Activated B cell treated with CpG ODN at 0.5 μM for 24 hours (primary cell): ENCODE measurements around the gene RSPH1. TPM values are rescaled to one million over a fixed set of nuclear protein-coding genes. Genes with fewer than 3 reads are reported as not detected.

Experiments
- ATAC-seq: fragments of 200-7000 bp; cut with Tn5 transposase; one replicate; pipeline ENCODE4 v1.10.0; 2021; ENCODE audit warnings: low read depth, mild to moderate bottlenecking, moderate library complexity
- CTCF ChIA-PET: fragments of 350-600 bp; sonication (Branson Sonifier 250); formaldehyde crosslinking; loops from one replicate; lab custom pipeline; 2021; ENCODE audit warnings: antibody characterized with exemption; lab: Charles Lee
- POLR2A ChIA-PET: fragments of 350-600 bp; sonication (Branson Sonifier 250); formaldehyde crosslinking; loops from one replicate; lab custom pipeline; 2021; ENCODE audit warnings: antibody characterized with exemption; lab: Charles Lee
- DNase-seq: peaks from one replicate; pipeline ENCODE4 v3.0.0; 2022
- H3K27ac Mint-ChIP-seq: one replicate; pipeline ENCODE4 v1.8.0; 2020; ENCODE audit warnings: mixed read lengths
- H3K27me3 Mint-ChIP-seq: one replicate; pipeline ENCODE4 v1.8.0; 2021; ENCODE audit warnings: mixed read lengths
- H3K36me3 Mint-ChIP-seq: one replicate; pipeline ENCODE4 v1.8.0; 2021; ENCODE audit warnings: low read depth, mixed read lengths
- H3K4me1 Mint-ChIP-seq: one replicate; pipeline ENCODE4 v1.8.0; 2021; ENCODE audit warnings: mixed read lengths
- H3K4me3 Mint-ChIP-seq: one replicate; pipeline ENCODE4 v1.8.0; 2020; ENCODE audit warnings: mild to moderate bottlenecking, mixed read lengths
- H3K9me3 Mint-ChIP-seq: one replicate; pipeline ENCODE4 v1.8.0; 2020; ENCODE audit warnings: mixed read lengths
- intact Hi-C: fragments of 100-400 bp; cut with micrococcal nuclease; formaldehyde crosslinking; loops from one replicate; pipeline ENCODE4 v1.15.1; 2024
- total RNA-seq: library from RNA; stranded (reverse); gene quantifications from 2 replicates; pipeline ENCODE4 v1.2.3, GENCODE V29; 2022
- TF ChIP-seq, protein P1 (sequence below): fragments of 200-600 bp; IDR thresholded peaks from one replicate; pipeline ENCODE4 v1.8.0; 2022; ENCODE audit warnings: antibody characterized with exemption, mild to moderate bottlenecking

The RSPH1 gene
- total RNA-seq, 1 donor from 2014 or later = 0.38 TPM

DNA sequence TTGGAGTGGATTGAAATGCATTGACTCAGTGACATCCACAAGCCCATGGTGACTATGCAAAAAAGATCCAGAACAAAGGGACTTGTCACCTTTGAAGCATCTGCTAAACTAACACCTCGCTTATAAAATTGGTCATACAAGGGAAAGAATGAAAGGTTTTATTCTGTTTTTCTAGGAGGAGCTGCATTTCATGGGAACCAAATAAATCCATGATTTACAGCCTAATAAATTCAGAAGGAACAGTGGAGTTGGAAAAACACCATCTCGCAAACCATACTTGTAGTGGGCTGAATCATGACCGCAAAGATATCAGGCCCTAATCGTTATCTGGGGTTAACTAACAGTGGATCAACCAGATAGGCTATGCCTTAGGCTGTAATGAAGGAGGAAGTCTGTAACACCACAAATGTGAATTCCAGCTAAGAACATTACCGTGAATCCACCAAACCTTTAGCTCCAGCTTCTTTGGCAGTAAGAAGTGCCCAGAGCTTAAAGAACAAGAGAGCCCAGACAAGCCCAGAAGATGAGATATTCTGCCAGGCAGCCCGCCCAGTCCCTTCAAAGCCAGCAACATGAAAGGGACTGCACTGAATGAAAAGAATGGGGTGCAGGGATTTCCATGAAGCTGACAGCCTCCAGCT, 27.4 kb downstream of the RSPH1 start:
- peaks cover 58% of the 10 kb centered on the region for H3K4me1 Mint-ChIP-seq
- DNase-seq (no peak), ATAC-seq (no peak)
- H3K27me3 Mint-ChIP-seq = peaks cover 6% of the 10 kb centered on the region
- POLR2A ChIA-PET = interaction anchor here (1.1 to 1.2 kb wide), 2 partner anchors 56 to 67 kb away, joined by 3 read pairs; no protein-coding TSS in a partner anchor
- TF ChIP-seq, protein P1, sequence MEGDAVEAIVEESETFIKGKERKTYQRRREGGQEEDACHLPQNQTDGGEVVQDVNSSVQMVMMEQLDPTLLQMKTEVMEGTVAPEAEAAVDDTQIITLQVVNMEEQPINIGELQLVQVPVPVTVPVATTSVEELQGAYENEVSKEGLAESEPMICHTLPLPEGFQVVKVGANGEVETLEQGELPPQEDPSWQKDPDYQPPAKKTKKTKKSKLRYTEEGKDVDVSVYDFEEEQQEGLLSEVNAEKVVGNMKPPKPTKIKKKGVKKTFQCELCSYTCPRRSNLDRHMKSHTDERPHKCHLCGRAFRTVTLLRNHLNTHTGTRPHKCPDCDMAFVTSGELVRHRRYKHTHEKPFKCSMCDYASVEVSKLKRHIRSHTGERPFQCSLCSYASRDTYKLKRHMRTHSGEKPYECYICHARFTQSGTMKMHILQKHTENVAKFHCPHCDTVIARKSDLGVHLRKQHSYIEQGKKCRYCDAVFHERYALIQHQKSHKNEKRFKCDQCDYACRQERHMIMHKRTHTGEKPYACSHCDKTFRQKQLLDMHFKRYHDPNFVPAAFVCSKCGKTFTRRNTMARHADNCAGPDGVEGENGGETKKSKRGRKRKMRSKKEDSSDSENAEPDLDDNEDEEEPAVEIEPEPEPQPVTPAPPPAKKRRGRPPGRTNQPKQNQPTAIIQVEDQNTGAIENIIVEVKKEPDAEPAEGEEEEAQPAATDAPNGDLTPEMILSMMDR = no peak
- intact Hi-C loops = loop anchor here (10.0 kb wide), 1 partner anchor 464 kb away; no protein-coding TSS in a partner anchor
- no peak overlapping the region for H3K27ac Mint-ChIP-seq
- H3K36me3 Mint-ChIP-seq = no peaks in the 10 kb centered on the region
- no peak overlapping the region for H3K4me3 Mint-ChIP-seq
- no peaks in the 10 kb centered on the region for H3K9me3 Mint-ChIP-seq
- CTCF ChIA-PET = interaction anchor here (5.0 kb wide), 1 partner anchor 68 kb away, joined by 38 read pairs; no protein-coding TSS in a partner anchor

DNA sequence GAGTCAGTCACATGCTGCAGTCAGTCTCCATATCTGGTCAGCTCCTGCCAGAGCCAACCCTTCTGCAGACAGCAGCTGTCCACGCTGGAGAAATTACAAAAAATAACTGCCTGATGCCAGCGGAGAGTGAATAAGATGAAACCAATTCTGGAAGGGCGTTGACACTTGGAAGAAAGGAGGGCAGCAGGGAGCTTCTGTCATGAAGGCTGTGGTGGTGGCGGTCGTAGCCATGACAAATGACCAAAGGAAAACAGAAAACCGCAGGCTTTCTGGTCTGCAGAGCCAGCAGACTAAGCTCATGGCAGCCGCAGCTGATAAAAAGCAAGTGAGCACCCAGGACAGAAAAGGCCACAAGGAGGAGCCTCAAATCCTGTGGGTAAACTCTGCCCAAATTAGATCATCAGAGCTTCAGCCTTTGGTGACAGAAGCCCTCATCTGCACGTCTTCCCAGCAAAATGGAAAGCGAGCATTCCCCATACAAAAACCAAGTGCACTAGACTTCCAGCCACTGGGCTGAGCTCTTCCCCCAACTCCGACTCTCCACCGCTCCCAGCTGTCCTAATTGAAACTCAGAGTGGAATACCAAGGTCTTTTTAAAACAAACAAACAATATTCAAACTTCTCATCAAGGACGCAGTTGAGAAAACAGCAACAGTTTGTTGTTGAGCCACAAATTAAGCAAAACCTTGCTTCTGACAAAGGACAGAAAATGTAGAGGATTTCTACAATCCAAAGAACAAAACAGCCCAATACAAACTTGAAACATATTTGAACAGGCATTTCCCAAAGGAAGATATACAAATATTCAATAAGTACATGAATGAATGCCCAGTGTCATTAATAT, 28.7 kb downstream of the RSPH1 start:
- DNase-seq (peak; percentile 13), ATAC-seq (no peak)
- H3K27ac Mint-ChIP-seq = no peak overlapping the region
- CTCF ChIA-PET = interaction anchor here (1.0 to 5.0 kb wide), 13 partner anchors 10 to 157 kb away, joined by 3 to 38 read pairs (median 3); no protein-coding TSS in a partner anchor
- no peaks in the 10 kb centered on the region for H3K36me3 Mint-ChIP-seq
- POLR2A ChIA-PET = interaction anchor here (0.7 to 1.4 kb wide), 4 partner anchors 47 to 69 kb away, joined by 3 to 6 read pairs (median 4); partner anchors contain the start of gene SLC37A1
- H3K27me3 Mint-ChIP-seq = peaks cover 3% of the 10 kb centered on the region
- TF ChIP-seq, protein P1 = no peak
- peak overlapping the region; percentile 6 for H3K4me3 Mint-ChIP-seq
- H3K9me3 Mint-ChIP-seq = no peaks in the 10 kb centered on the region
- intact Hi-C loops = loop anchor here (1.0 to 10.0 kb wide), 2 partner anchors 29 to 463 kb away; partner anchors contain the start of gene RSPH1
- H3K4me1 Mint-ChIP-seq = peaks cover 69% of the 10 kb centered on the region

DNA sequence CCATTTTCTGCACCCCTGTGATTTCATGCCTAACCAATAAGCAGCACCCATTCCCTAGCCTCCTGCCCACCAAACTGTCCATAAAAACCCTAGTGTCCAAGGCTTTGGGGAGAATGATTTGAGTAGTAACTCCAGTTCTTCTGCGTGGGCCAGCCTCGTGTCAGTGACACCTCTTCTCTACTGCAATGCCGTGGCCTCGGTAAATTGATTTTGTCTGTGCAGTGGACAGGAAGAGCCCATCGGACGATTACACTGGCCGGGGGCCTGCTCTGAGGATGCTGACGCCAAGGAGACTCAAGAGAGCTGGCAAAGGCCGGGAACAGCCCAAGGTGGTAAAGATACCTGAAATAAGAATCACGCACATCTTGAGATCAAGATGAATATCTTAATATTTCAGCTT, 29.3 kb downstream of the RSPH1 start:
- Mint-ChIP-seq H3K36me3 (no peaks in the 10 kb centered on the region), H3K27me3 (peaks cover 3% of the 10 kb centered on the region), H3K27ac (peak overlapping the region; percentile 50), H3K4me1 (peaks cover 75% of the 10 kb centered on the region), H3K9me3 (no peaks in the 10 kb centered on the region), H3K4me3 (no peak overlapping the region)
- intact Hi-C loops = loop anchor here (1.0 to 10.0 kb wide), 2 partner anchors 30 to 462 kb away; partner anchors contain the start of gene RSPH1
- TF ChIP-seq, protein P1 = no peak
- POLR2A ChIA-PET = interaction anchor here (0.7 to 1.4 kb wide), 4 partner anchors 47 to 70 kb away, joined by 3 to 6 read pairs (median 4); partner anchors contain the start of gene SLC37A1
- CTCF ChIA-PET = interaction anchor here (1.0 to 5.0 kb wide), 13 partner anchors 11 to 157 kb away, joined by 3 to 38 read pairs (median 3); no protein-coding TSS in a partner anchor
- DNase-seq = peak; percentile 11
- no peak for ATAC-seq

DNA sequence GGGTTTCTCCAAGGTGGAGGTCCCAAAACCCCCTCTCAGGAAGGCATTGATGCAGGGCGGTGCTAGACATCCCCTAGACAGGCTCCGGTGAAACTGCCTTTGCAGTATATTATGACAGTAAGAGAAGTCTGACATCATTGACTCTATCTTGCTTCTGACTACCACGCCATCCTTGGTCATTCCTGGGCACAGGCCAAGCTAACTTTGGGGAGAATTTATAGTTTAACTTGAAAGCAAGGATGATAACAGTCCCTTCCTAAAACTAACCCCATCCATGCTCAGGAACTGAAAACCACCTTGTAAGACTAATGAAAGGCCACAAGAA, 30.3 kb downstream of the RSPH1 start:
- Mint-ChIP-seq H3K27ac (peak overlapping the region; percentile 87), H3K36me3 (no peaks in the 10 kb centered on the region), H3K9me3 (no peaks in the 10 kb centered on the region), H3K4me3 (peak overlapping the region; percentile 75), H3K4me1 (peaks cover 83% of the 10 kb centered on the region), H3K27me3 (peaks cover 3% of the 10 kb centered on the region)
- TF ChIP-seq, protein P1 = no peak
- ChIA-PET CTCF (interaction anchor here (5.0 kb wide), 1 partner anchor 70 kb away, joined by 38 read pairs; no protein-coding TSS in a partner anchor), POLR2A (interaction anchor here (0.5 to 1.5 kb wide), 4 partner anchors 9 to 537 kb away, joined by 4 to 6 read pairs (median 5); partner anchors contain the start of gene RSPH1)
- intact Hi-C loops = loop anchor here (1.0 to 10.0 kb wide), 7 partner anchors 9 to 461 kb away; no protein-coding TSS in a partner anchor
- DNase-seq (no peak), ATAC-seq (peak; percentile 30)
